Measurements from ENCODE around the gene NANOS3.

The NANOS3 gene

GRCh38 chr19:13876834-13877233, at the start of gene NANOS3:
NANOS3 (plus strand) TSS chr19:13877134; CDS start chr19:13877249, 115 bp downstream.
- H3K4me3 ChIP-seq (ENCODE audit: low read length): no peak within 1 kb of the TSS
- H3K36me3 ChIP-seq (ENCODE audit: control insufficient read depth, insufficient read depth, low read length): no peaks in the 10 kb centered on the region
- WGBS (ENCODE audit: insufficient coverage, insufficient read length): no CpG with 5 or more reads among the region's 5 CpGs
- H3K27me3 ChIP-seq (ENCODE audit: control insufficient read depth, insufficient read depth, low read length): peaks cover 20% of the 10 kb centered on the region
- H3K9me3 ChIP-seq (ENCODE audit: control insufficient read depth, insufficient read depth, low read length): no peaks in the 10 kb centered on the region
- DNase-seq (ENCODE audit: low read depth, low spot score): no peak
- no peak within 1 kb of the TSS for H3K27ac ChIP-seq (ENCODE audit: low read length)
- peaks cover 10% of the 10 kb centered on the region for H3K4me1 ChIP-seq (ENCODE audit: control insufficient read depth, insufficient read depth, low read length)

GRCh38 chr19:13827656-13828055, 49.3 kb upstream of the NANOS3 start:
- no peaks in the 10 kb centered on the region for H3K4me1 ChIP-seq (ENCODE audit: control insufficient read depth, insufficient read depth, low read length)
- no CpG with 5 or more reads among the region's 4 CpGs for WGBS (ENCODE audit: insufficient coverage, insufficient read length)
- no peak for DNase-seq (ENCODE audit: low read depth, low spot score)
- no peaks in the 10 kb centered on the region for H3K27me3 ChIP-seq (ENCODE audit: control insufficient read depth, insufficient read depth, low read length)
- no peaks in the 10 kb centered on the region for H3K9me3 ChIP-seq (ENCODE audit: control insufficient read depth, insufficient read depth, low read length)
- H3K36me3 ChIP-seq (ENCODE audit: control insufficient read depth, insufficient read depth, low read length): peaks cover 15% of the 10 kb centered on the region
- H3K27ac ChIP-seq (ENCODE audit: low read length): no peak overlapping the region
- no peak overlapping the region for H3K4me3 ChIP-seq (ENCODE audit: low read length)

GRCh38 chr19:13830114-13830740, 46.7 kb upstream of the NANOS3 start:
- Histone ChIP-seq H3K4me3 (ENCODE audit: low read length) (no peak overlapping the region), H3K36me3 (ENCODE audit: control insufficient read depth, insufficient read depth, low read length) (peaks cover 11% of the 10 kb centered on the region; the same call in 1 of the 2 replicates), H3K9me3 (ENCODE audit: control insufficient read depth, insufficient read depth, low read length) (no peaks in the 10 kb centered on the region), H3K27ac (ENCODE audit: low read length) (no peak overlapping the region), H3K27me3 (ENCODE audit: control insufficient read depth, insufficient read depth, low read length) (no peaks in the 10 kb centered on the region), H3K4me1 (ENCODE audit: control insufficient read depth, insufficient read depth, low read length) (peaks cover 3% of the 10 kb centered on the region; the same call in 1 of the 2 replicates)
- WGBS (ENCODE audit: insufficient coverage, insufficient read length): no CpG with 5 or more reads among the region's 47 CpGs
- no peak for DNase-seq (ENCODE audit: low read depth, low spot score)

DNA sequence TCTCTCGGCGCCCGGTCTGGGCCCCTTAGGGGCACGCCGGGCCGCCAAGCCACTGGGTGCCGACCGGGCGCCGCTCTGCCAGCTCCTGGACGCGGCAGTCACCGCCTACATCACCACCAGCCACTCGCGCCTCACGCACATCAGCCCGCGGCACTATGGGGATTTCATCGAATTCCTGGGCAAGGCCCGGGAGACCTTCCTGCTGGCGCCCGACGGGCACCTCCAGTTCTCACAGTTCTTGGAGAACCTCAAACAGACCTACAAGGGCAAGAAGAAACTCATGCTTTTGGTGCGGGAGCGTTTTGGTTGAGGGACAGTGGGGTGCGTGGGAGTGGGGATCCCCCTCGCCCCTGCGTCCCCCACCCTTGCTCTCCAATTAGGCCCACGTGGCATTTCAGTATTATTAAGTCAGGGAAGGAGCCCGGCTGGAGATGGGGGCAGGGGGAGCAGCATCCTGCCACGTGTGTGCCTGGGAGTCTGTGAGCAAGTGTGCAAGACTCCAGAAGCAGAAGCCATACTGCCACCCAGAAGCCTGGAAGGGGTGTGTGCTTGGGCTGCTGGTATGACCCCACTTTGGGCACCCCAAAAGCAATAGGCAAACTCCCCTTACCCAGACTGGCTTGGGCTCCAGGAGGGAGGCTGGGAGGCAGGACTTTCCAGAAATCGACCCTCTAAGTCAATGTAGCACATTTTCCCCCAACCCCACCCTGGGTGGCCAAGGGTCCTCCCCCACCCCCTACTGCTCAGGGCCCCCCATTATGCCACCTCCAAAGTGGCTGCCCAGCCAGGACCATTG, 46.0 kb upstream of the NANOS3 start:
- Histone ChIP-seq H3K27ac (ENCODE audit: low read length) (no peak overlapping the region), H3K36me3 (ENCODE audit: control insufficient read depth, insufficient read depth, low read length) (peaks cover 11% of the 10 kb centered on the region; the same call in 1 of the 2 replicates), H3K9me3 (ENCODE audit: control insufficient read depth, insufficient read depth, low read length) (no peaks in the 10 kb centered on the region), H3K4me3 (ENCODE audit: low read length) (no peak overlapping the region), H3K4me1 (ENCODE audit: control insufficient read depth, insufficient read depth, low read length) (peaks cover 3% of the 10 kb centered on the region; the same call in 1 of the 2 replicates), H3K27me3 (ENCODE audit: control insufficient read depth, insufficient read depth, low read length) (no peaks in the 10 kb centered on the region)
- no peak for DNase-seq (ENCODE audit: low read depth, low spot score)
- WGBS (ENCODE audit: insufficient coverage, insufficient read length): no CpG with 5 or more reads among the region's 32 CpGs

DNA sequence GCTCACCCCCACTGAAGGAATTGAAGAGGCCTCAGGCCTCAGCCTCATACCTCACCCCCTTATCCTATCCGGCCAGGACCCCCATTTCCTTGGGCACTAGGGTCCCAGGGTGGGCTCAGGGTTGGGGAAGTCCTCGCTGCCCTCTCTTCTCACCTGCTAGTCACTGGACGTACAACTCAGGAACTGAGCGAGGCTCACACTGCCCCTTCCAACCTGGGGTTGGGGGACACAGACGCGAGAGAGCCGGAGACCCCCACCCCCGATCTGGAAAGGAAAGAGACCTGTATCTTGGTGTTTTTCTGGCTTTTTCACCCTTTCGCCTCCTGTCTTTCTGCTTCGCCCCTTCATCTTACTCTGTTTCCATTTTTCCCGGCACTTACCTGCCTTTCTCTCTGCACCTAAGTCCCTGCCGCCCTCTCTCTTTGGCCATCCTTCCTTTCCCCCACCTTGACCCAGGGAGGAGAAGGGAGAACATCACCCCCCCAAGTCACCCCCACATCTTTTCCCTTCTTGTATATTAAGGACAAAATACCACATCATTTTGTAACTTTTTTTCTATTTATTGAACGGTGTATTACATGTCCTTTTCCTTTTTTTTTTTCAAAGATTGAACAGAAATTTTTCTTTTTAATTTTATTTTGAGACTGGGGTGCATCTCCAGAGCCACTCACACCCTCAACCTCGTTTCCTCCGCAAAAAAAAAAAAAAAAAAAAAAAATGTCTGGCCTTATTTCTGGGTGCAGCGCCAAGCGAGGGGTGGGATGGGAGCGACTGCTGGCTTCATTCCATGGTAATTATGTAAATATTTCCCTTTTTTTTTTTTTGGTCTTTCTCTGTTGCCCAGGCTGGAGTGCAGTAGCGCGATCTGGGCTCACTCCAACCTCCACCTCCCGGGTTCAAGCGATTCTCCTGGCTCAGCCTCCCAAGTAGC, 45.1 kb upstream of the NANOS3 start:
- Histone ChIP-seq H3K4me3 (ENCODE audit: low read length) (no peak overlapping the region), H3K36me3 (ENCODE audit: control insufficient read depth, insufficient read depth, low read length) (peaks cover 11% of the 10 kb centered on the region; the same call in 1 of the 2 replicates), H3K27ac (ENCODE audit: low read length) (no peak overlapping the region), H3K4me1 (ENCODE audit: control insufficient read depth, insufficient read depth, low read length) (peaks cover 3% of the 10 kb centered on the region), H3K9me3 (ENCODE audit: control insufficient read depth, insufficient read depth, low read length) (no peaks in the 10 kb centered on the region), H3K27me3 (ENCODE audit: control insufficient read depth, insufficient read depth, low read length) (no peaks in the 10 kb centered on the region)
- DNase-seq (ENCODE audit: low read depth, low spot score): no peak
- no CpG with 5 or more reads among the region's 22 CpGs for WGBS (ENCODE audit: insufficient coverage, insufficient read length)

DNA sequence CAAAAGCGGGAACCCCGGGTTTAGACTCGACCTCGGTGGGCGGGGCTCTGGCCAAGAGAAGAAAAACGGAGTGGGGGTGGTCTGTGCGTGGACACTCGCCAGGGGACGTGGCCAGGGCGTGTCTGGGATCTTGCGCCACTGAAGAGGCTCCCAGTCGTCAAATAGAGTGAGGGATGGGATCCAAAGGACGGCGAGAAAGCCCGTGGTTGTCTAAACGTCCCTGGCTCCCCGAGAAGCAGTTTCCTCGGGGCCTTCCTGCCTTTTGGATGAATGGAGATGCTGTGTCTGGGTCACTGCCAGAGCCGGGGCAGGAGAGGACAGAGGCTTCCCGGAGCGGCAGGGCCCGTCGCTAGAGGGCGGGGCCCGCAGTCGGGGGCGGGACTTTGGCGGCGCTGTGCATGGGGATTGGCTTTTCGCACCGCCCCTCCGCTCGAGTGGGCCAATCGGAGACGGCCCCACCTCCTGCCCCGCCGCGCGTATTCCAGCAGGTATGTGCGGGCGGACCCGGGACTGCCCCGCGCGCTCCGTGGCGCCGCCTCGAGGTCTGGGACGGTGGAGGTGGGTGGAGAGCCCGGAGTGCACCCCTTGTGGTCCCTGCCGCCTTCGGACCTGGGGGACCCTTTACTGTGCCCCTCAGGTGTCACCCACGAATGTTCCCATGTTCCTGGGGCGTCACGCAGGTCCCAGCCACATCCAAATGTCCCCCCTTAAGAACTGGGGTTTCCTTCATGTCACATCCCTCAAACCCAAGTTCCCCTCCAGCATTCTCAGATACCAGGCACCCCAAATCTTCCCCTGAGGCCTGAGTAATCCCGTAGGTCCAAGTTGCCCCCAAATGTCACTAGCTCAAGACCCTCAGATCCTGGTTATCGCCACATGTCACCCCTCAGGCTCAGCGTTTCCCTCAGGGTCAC, 43.3 kb upstream of the NANOS3 start:
- no CpG with 5 or more reads among the region's 59 CpGs for WGBS (ENCODE audit: insufficient coverage, insufficient read length)
- H3K9me3 ChIP-seq (ENCODE audit: control insufficient read depth, insufficient read depth, low read length): no peaks in the 10 kb centered on the region
- H3K27ac ChIP-seq (ENCODE audit: low read length): no peak overlapping the region

GRCh38 chr19:13834244-13835069, 42.5 kb upstream of the NANOS3 start:
- Histone ChIP-seq H3K4me3 (ENCODE audit: low read length) (no peak overlapping the region), H3K4me1 (ENCODE audit: control insufficient read depth, insufficient read depth, low read length) (peaks cover 6% of the 10 kb centered on the region), H3K27ac (ENCODE audit: low read length) (no peak overlapping the region), H3K27me3 (ENCODE audit: control insufficient read depth, insufficient read depth, low read length) (no peaks in the 10 kb centered on the region), H3K9me3 (ENCODE audit: control insufficient read depth, insufficient read depth, low read length) (no peaks in the 10 kb centered on the region), H3K36me3 (ENCODE audit: control insufficient read depth, insufficient read depth, low read length) (peaks cover 11% of the 10 kb centered on the region; the same call in 1 of the 2 replicates)
- WGBS (ENCODE audit: insufficient coverage, insufficient read length): no CpG with 5 or more reads among the region's 14 CpGs
- no peak for DNase-seq (ENCODE audit: low read depth, low spot score)

More for the DNA sequence above, 43.3 kb upstream of the NANOS3 start:
- DNase-seq (ENCODE audit: low read depth, low spot score): no peak
- H3K4me1 ChIP-seq (ENCODE audit: control insufficient read depth, insufficient read depth, low read length): peaks cover 3% of the 10 kb centered on the region
- H3K27me3 ChIP-seq (ENCODE audit: control insufficient read depth, insufficient read depth, low read length): no peaks in the 10 kb centered on the region
- H3K4me3 ChIP-seq (ENCODE audit: low read length): peak overlapping the region; percentile 24; the same call in 1 of the 2 replicates
- peaks cover 11% of the 10 kb centered on the region; the same call in 1 of the 2 replicates for H3K36me3 ChIP-seq (ENCODE audit: control insufficient read depth, insufficient read depth, low read length)

- no CpG with 5 or more reads among the region's 21 CpGs for WGBS (ENCODE audit: insufficient coverage, insufficient read length)
- no peaks in the 10 kb centered on the region for H3K36me3 ChIP-seq (ENCODE audit: control insufficient read depth, insufficient read depth, low read length)
- H3K27me3 ChIP-seq (ENCODE audit: control insufficient read depth, insufficient read depth, low read length): no peaks in the 10 kb centered on the region
- no peaks in the 10 kb centered on the region for H3K9me3 ChIP-seq (ENCODE audit: control insufficient read depth, insufficient read depth, low read length)
- no peak overlapping the region for H3K27ac ChIP-seq (ENCODE audit: low read length)
- DNase-seq (ENCODE audit: low read depth, low spot score): no peak
- H3K4me3 ChIP-seq (ENCODE audit: low read length): no peak overlapping the region
- peaks cover 8% of the 10 kb centered on the region for H3K4me1 ChIP-seq (ENCODE audit: control insufficient read depth, insufficient read depth, low read length)
These were observed 40.9 kb upstream of the NANOS3 start for GRCh38 chr19:13835791-13836723.
